Nephron (organoid): ENCODE data around the gene PLPP6.
A peak's percentile ranks its signal among the peaks of the same experiment; 100 is the strongest.

ENCODE experiments used
- H3K27ac Mint-ChIP-seq, 3 experiments: 2 replicates each; pipeline ENCODE4 v1.8.0; 2020; ENCODE audit warnings: mixed read lengths in 3 of 3, mild to moderate bottlenecking in 2 of 3, moderate library complexity in 1 of 3
- H3K27me3 Mint-ChIP-seq: 2 replicates; pipeline ENCODE4 v1.8.0; 2021; ENCODE audit warnings: low read depth, mild to moderate bottlenecking, moderate library complexity, mixed read lengths
- H3K36me3 Mint-ChIP-seq: 2 replicates; pipeline ENCODE4 v1.8.0; 2020; ENCODE audit warnings: low read depth, mixed read lengths
- H3K4me1 Mint-ChIP-seq: 2 replicates; pipeline ENCODE4 v1.8.0; 2020; ENCODE audit warnings: mixed read lengths
- H3K4me3 Mint-ChIP-seq, 3 experiments: 2 replicates each; pipeline ENCODE4 v1.8.0; 2020; ENCODE audit warnings: mild to moderate bottlenecking in 3 of 3, mixed read lengths in 3 of 3, moderate library complexity in 2 of 3
- H3K9me3 Mint-ChIP-seq: 2 replicates; pipeline ENCODE4 v1.8.0; 2020; ENCODE audit warnings: mixed read lengths
- CTCF ChIP-seq, 3 experiments: fragments of 200-600 bp; sonication (generic); IDR thresholded peaks; one replicate each; pipeline ENCODE4 v1.5.0; 2021; ENCODE audit warnings: antibody characterized with exemption in 3 of 3; ENCODE audit not compliant: unreplicated experiment in 3 of 3

The PLPP6 gene

DNA sequence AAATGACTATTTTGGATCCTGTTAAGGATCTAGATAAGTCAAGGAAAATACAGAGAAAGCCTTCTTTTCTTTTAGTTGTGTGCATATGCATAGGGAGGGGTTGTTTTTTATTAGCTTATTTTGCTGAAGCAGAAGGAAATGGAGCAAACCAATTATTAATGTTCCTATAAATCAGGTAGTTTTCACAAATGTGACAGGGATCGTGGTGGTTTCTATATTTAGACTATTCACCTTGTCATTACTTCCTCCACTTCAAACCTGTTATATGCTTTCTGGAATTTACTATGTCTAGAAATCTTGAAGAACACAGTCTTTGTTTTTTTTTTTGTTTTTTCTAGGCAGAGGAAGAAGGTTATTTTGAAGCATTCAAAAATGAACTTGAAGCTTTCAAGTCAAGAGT, 39.4 kb downstream of the PLPP6 start:
- H3K4me1 Mint-ChIP-seq = no peaks in the 10 kb centered on the region
- H3K27me3 Mint-ChIP-seq = no peaks in the 10 kb centered on the region
- TF ChIP-seq CTCF (IDR thresholded peaks at IDR 0.05; ENCODE audit: unreplicated experiment in 3 of 3) = no peak
- no peaks in the 10 kb centered on the region for H3K9me3 Mint-ChIP-seq
- no peak overlapping the region for H3K4me3 Mint-ChIP-seq
- peaks cover 55% of the 10 kb centered on the region for H3K36me3 Mint-ChIP-seq
- H3K27ac Mint-ChIP-seq = peak overlapping the region in 2 of 3 experiments; percentile 2 to 14

DNA sequence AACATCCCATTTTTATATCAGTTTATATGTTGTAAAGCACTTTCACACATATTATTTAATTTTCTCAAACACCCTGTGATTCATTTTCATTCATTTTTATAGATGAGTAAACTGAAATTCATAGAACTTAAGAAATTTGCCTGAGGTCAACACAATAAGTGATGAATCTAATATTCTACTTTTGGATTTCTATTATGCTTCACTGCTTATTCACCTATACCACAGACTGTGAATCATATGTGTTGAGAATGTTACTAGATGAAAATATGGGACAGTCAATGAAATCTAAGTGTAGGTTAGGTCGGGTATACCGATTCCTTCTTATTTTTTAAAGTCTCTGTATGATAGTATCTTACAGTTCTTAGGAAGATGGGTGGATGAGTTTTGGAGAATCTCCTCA, 42.0 kb downstream of the PLPP6 start:
- Mint-ChIP-seq H3K36me3 (peaks cover 54% of the 10 kb centered on the region), H3K9me3 (no peaks in the 10 kb centered on the region)
- no peak for TF ChIP-seq CTCF (IDR thresholded peaks at IDR 0.05; ENCODE audit: unreplicated experiment in 3 of 3)

DNA sequence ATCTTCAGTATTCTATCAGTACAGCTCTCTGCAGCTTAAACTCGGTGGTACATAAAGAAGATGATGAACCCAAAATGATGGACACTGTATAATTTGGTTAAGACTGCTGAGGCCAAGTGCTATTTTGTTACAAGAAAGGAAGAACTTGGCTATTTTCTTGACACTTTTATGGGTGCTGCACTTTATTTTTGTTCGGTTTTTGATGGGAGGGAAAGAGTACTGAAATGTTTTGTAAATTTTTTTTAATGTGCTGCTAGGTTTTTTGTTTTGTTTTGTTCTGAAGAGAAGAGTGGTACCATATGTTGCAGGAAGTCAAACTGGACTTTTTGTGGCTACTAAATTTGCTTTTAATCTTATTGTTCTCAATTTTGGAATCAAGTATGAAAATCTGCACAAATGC, 43.9 kb downstream of the PLPP6 start:
- Mint-ChIP-seq H3K27me3 (no peaks in the 10 kb centered on the region), H3K36me3 (peaks cover 55% of the 10 kb centered on the region), H3K9me3 (no peaks in the 10 kb centered on the region), H3K27ac (peak overlapping the region in 1 of 3 experiments; percentile 55), H3K4me3 (no peak overlapping the region), H3K4me1 (no peaks in the 10 kb centered on the region)
- no peak for TF ChIP-seq CTCF (IDR thresholded peaks at IDR 0.05; ENCODE audit: unreplicated experiment in 3 of 3)

More for the DNA sequence above, 42.0 kb downstream of the PLPP6 start:
- Mint-ChIP-seq H3K4me1 (no peaks in the 10 kb centered on the region), H3K27me3 (no peaks in the 10 kb centered on the region), H3K27ac (no peak overlapping the region), H3K4me3 (no peak overlapping the region)

GRCh38 chr9:4706971-4707622, 45.0 kb downstream of the PLPP6 start:
- TF ChIP-seq CTCF (IDR thresholded peaks at IDR 0.05; ENCODE audit: unreplicated experiment in 3 of 3) = no peak
- Mint-ChIP-seq H3K27ac (no peak overlapping the region), H3K4me3 (no peak overlapping the region), H3K4me1 (no peaks in the 10 kb centered on the region), H3K9me3 (no peaks in the 10 kb centered on the region), H3K36me3 (peaks cover 53% of the 10 kb centered on the region), H3K27me3 (no peaks in the 10 kb centered on the region)

DNA sequence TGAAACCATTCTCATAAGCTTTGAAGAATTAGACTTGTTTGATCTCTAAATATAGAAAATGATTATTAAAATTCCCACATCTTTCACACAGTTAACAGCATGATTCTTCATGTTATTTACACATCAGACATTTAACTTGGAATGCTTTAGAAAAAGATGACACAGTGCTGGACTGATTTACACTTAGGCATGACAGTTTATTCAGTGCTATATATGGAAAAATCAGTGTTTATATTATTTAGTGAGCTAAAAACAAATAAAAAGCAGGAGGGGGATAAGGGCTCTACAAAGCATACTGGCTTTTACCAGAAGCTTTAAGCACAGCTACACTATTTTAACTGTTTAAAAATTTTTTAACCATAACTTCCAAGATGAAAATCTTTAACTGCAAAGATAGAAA, 47.3 kb downstream of the PLPP6 start:
- Mint-ChIP-seq H3K4me1 (no peaks in the 10 kb centered on the region), H3K4me3 (no peak overlapping the region), H3K9me3 (no peaks in the 10 kb centered on the region), H3K27ac (no peak overlapping the region), H3K27me3 (no peaks in the 10 kb centered on the region), H3K36me3 (peaks cover 46% of the 10 kb centered on the region)
- no peak for TF ChIP-seq CTCF (IDR thresholded peaks at IDR 0.05; ENCODE audit: unreplicated experiment in 3 of 3)

- Mint-ChIP-seq H3K27ac (no peak overlapping the region), H3K9me3 (no peaks in the 10 kb centered on the region), H3K27me3 (no peaks in the 10 kb centered on the region), H3K4me3 (no peak overlapping the region), H3K4me1 (no peaks in the 10 kb centered on the region), H3K36me3 (peaks cover 63% of the 10 kb centered on the region)
- TF ChIP-seq CTCF (IDR thresholded peaks at IDR 0.05; ENCODE audit: unreplicated experiment in 3 of 3) = no peak
Measured at GRCh38 chr9:4713849-4714248, 51.8 kb downstream of the PLPP6 start.
